HG03439 (cell line): ENCODE measurements around the gene CRYBB3.
"Not testable (repeated sequence)": the region's sequence is repeated elsewhere in the genome, so short reads cannot be mapped to it uniquely, and the experiment has no call there.

Experiments used
- ATAC-seq: cut with Tn5 transposase; IDR thresholded peaks from one replicate; pipeline ENCODE4 v1.9.1; 2021; ENCODE audit warnings: mild to moderate bottlenecking, moderate library complexity; ENCODE audit not compliant: unreplicated experiment

The CRYBB3 gene

DNA sequence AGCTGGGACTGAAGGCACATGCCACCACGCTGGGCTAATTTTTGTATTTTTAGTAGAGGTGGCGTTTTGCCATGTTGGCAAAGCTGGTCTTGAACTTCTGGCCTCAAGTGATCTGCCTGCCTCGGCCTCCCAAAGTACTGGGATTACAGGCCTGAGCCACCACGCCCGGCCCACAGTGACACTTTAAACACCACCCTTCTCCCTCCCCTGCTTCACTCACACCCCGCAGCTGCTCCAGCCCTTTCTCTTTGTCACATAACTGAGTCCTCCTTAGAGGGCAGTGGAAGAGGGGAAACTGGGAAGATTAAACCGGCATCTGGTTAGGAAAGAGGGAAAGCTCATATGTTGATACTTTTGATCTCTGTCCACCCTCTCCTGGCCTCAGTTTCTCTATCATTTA, 4.9 kb downstream of the CRYBB3 start:
- ATAC-seq, result not testable (repeated sequence)

DNA sequence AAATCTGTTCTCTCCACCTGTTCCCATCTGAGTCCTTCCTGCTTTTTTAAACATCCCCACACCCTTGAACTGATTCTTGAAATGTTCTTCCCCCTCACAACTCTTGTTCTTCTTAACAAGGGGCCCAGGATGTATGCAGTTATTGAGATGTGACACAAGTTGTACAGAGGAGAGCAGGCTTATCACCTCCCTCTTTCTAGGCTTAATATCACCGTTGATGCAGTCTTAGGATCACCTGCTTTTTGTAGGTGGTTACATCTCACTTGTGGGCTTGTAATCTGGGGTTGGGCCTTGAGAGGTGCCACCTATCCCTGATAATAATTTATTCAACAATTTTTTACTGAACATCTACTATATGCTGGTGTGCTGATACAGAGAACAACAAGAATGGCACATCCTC, 6.2 kb downstream of the CRYBB3 start:
- no peak for ATAC-seq

DNA sequence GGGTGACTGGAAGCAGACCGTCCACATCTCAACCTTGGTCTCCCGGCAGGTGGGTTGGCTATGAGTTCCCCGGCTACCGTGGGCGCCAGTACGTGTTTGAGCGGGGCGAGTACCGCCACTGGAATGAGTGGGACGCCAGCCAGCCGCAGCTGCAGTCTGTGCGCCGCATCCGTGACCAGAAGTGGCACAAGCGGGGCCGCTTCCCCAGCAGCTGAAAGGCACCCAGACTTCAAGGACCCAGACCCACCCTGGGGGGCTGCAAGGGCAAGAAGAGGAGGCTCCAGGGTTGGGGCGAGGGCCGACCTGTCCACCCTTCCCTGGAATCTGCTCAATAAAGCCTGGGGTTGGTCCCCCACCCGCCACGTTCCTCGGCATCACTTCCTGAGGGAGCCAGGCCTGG, 7.3 kb downstream of the CRYBB3 start:
- no peak for ATAC-seq

GRCh38 chr22:25207553-25208157, 8.0 kb downstream of the CRYBB3 start:
- ATAC-seq, result no peak

DNA sequence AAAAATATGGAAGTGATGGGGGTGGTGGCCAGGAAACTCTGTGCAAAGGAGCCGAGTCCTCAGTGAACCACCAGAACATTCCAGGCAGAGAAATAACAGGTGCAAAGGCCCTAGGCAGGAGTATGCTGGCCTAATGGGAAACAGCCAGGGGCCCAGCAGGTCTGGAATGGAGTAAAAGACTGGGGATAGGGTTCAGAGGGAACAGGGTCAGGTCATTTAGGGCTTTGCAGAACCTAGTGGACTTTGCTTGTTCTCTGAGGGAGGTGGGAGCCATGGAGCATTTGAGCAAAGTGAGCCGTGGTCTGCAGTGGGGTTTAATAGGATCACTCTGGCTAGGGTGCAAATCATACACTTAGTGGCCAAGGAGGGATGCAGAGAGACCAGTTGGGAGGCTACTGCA, 8.7 kb downstream of the CRYBB3 start:
- ATAC-seq, result no peak

GRCh38 chr22:25208743-25209505, 9.3 kb downstream of the CRYBB3 start:
- ATAC-seq, result no peak

DNA sequence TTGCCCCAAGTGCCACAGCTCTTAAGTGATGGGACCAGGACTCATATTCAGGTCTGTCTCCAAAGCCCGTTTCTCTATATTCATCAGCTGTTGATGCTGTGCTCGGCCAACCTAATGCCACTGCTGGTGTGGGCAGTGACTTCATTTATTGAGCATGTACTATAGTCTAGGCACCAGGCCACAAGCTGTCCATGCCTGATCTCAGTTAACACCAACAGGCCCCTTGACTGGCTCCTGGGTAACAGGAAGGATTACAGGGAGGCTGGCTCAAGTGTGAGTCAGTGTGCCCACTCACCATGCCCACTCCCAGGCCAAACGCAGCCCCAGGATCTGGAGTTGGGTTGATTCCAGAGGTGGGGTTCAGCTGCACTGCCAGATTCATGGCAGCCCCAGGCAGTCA, 11.1 kb downstream of the CRYBB3 start:
- ATAC-seq, result no peak

- ATAC-seq, result no peak
Measured at GRCh38 chr22:25212337-25212736, 12.7 kb downstream of the CRYBB3 start.

DNA sequence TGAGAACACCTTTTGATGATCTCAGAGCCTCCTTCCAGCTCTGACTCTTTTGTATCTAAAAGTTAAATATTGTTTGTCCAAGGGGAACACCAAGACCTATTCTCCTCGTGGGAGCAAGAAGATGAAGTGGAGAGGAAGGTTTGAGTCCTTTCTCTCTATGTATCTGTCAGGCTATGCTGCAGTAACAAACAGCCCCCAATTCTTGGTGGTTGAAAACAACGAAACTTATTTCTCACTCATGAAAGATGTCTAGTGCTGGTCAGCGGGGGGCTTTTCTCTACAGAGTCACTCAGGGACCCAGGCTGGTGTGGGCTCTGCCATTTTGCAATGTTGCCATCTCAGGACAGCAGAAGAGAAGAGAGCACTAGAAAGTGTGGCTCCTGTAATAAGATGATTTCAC, 13.6 kb downstream of the CRYBB3 start:
- ATAC-seq, result no peak

GRCh38 chr22:25216230-25216629, 16.6 kb downstream of the CRYBB3 start:
- no peak for ATAC-seq

- no peak for ATAC-seq
Measured at GRCh38 chr22:25219211-25219689, 19.6 kb downstream of the CRYBB3 start, which contains the start of gene CRYBB2. Gene CRYBB2 (plus strand): TSS chr22:25219639. CDS start chr22:25221430, 1,791 bp downstream.

DNA sequence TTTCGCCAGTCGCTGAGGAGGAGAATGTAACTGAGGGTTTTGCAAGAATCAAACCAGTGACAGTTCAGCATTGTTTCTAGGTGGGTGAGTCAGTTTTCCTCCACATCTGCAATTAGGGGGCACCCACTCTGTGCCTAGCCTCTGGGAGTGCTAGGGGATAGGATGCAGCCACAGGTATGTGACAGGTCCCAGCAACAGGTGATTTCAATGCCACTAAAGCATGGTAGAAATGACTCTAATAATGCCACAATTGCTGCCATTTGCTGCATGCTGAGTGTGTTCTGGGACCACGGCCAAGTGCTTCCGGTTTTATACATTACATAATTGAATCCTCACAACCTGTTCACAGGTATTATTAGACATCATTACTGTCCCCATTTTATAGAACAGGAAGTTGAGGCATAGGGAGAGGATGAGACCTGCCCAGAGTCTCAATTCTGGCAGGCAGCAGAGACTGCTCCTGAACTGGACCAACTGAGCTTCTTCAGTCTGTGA, 20.3 kb downstream of the CRYBB3 start:
- no peak for ATAC-seq

- ATAC-seq, result no peak
Measured at GRCh38 chr22:25221790-25222189, 22.1 kb downstream of the CRYBB3 start.

DNA sequence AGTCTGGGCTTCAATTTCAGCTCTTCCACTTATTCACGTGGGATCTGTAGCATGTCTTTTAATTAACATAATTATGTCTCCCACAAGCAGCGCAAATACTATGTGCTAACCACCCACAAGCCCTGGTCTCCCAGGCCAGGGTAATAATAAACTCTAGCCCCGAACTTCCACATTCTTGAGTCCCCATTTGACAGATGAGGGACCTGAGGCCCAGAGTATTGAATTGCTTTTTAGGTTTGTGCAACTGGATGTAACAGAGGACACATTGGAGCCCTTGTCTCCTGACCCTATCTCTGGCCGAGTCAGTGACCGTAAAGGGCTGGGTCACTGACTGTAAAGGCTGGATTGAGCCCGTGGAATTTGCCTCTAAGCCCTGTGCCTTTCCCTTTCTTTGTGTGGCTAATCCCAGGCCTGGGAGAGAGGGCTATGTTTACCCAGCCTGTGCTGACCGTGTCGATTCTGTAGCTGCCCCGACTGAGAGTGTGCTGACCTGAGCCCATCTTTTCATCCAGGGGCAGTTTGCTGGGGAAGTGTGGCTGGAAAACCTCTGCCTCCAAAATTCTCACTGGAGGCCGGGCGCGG, 23.7 kb downstream of the CRYBB3 start:
- no peak for ATAC-seq

- no peak for ATAC-seq
Measured at GRCh38 chr22:25228822-25229221, 29.2 kb downstream of the CRYBB3 start.

DNA sequence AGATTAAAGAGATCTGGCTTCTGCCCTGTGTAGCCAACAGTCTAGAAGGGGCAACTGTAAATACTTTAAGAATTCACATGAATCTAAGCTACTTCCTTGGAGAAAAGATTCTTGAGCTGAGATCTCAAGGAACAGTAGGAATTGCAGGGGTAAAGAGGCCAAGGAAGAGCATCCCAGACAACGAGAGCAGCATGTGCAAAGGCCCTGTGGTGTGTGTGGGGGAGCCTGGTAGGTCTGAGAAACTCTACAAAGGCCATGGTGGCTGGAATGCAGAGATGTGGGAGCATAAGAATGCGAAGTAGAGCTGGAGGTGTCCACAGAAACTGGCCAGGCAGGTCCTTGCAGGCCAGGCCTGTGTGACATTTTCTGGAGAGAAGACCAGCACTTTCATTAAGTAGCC, 31.1 kb downstream of the CRYBB3 start:
- ATAC-seq, result not testable (repeated sequence)

- ATAC-seq, result no peak
Measured at GRCh38 chr22:25232301-25232700, 32.6 kb downstream of the CRYBB3 start.

- ATAC-seq, result not testable (repeated sequence)
Measured at GRCh38 chr22:25233706-25234105, 34.0 kb downstream of the CRYBB3 start.

DNA sequence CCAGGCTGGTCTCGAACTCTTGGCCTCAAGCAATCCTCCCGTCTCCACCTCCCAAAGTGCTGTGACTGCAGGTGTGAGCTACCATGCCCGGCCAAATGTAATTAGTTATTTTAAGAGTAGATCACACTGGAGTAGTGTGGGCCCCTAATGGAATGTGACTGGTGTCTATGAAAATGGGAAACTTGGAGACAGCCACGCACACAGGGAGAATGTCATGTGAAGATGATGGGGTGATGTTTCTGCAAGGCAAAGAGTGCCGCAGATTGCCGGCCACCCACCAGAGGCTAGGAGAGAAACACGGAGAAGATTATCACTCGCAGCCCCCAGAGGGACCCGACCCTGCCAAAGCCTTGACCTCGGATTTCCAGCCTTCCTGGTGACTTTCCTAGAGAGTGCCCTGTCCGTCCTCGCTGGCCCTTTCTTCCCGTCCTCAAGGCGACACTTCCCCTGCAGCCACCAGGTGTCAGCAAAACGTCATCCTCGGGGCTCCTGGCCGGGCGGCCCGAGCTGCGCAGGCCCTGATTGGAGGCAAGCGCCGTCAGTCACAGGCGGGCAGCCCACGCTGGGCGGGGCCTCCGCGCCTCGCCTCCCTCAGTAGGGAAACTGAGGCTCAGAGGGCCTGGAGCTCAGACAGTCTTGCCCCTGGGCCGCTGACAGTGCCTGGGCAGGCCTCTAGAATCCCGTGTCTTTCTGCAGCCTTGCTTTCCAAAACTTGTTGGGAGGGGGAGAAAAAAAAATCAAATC, 36.1 kb downstream of the CRYBB3 start:
- ATAC-seq, result no peak

DNA sequence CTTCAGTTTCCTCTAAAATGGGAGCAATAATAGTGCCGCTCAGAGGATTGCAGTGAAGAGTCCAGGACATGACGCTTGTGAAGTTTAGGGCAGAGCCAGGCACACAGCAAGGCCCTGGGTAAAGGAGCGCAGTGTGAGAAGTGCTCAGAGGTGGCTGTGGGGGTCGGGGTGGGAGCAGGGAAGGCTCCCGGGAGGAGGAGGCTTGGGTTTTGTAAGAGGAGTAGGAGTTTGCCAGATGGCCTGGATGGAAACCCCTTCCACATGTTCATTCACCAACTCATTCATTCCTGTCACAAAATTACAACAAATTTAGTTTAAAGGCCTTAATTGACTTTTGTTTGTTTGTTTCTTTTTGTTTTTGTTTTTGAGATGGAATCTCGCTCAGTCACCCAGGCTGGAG, 36.8 kb downstream of the CRYBB3 start:
- ATAC-seq, result no peak

DNA sequence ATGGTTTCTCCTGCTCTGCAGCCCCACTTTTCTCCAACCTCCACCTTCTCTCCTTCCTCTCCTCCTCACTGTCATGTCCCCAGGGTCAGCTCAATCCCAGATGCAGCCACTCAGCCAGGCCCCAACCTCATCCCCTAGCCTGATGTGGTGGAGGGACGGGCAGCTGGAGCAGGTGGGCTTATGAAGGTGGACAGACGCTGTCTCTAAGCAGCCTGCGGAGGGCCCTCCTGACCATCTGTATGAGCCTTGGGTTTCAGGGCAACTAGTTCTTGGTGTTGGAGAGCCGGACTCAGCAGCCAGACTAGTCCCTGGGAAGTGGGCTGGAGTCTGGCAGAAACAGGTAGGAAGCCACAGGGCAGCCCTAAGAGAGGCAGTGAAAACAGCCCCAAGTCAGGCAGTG, 37.8 kb downstream of the CRYBB3 start:
- no peak for ATAC-seq
